Colonic mucosa (tissue), 4 donors: ENCODE measurements around the gene RIBC2. TPM values are rescaled to one million over a fixed set of nuclear protein-coding genes. Genes with fewer than 3 reads are reported as not detected.
A peak's percentile ranks its signal among the peaks of the same experiment; 100 is the strongest.

Experiments used
- DNase-seq: peaks from one replicate; pipeline ENCODE4 v3.0.0-alpha.2; 2020
- H3K27ac ChIP-seq: fragments of 200-600 bp; one replicate; pipeline ENCODE4 v1.8.0; 2021
- H3K27me3 ChIP-seq: fragments of 200-600 bp; one replicate; pipeline ENCODE4 v1.8.0; 2021
- H3K36me3 ChIP-seq: fragments of 200-600 bp; one replicate; pipeline ENCODE4 v1.8.0; 2021
- H3K4me1 ChIP-seq: fragments of 200-600 bp; one replicate; pipeline ENCODE4 v1.8.0; 2021; ENCODE audit warnings: mild to moderate bottlenecking
- H3K4me3 ChIP-seq: fragments of 200-600 bp; one replicate; pipeline ENCODE4 v1.8.0; 2021
- H3K9ac ChIP-seq, 2 donors: one replicate each; pipeline ENCODE4 v1.7.0; 2013; ENCODE audit warnings: control low read depth in 2 of 2, low read depth in 2 of 2, low read length in 2 of 2
- H3K9me3 ChIP-seq: fragments of 200-600 bp; one replicate; pipeline ENCODE4 v1.8.0; 2021
- intact Hi-C: fragments of 100-400 bp; cut with DNase I; formaldehyde crosslinking; loops from one replicate; pipeline ENCODE4 v1.14.1; 2022
- total RNA-seq, 2 donors: library from RNA; stranded (reverse); fragmentation: NEBNext Ultra II Directional in 1 of 2; extraction: Animal tissue kit (Norgen Biotek cat#: 25700) in 1 of 2; gene quantifications; one replicate each; pipeline ENCODE4 v1.2.1, GENCODE V29; 2021
- TF ChIP-seq, protein P1 (sequence below): fragments of 200-600 bp; IDR thresholded peaks from one replicate; pipeline ENCODE4 v1.8.0; 2022; ENCODE audit warnings: antibody characterized with exemption, mild to moderate bottlenecking
- donor health status: healthy.
- donor health status: DM: no; HTN: no; CAD: no.
- donor health status: DM: no; HTN: no; CAD: no.

The RIBC2 gene
- total RNA-seq, 2 donors from 2014 or later, result 0.85 to 6.7 TPM

DNA sequence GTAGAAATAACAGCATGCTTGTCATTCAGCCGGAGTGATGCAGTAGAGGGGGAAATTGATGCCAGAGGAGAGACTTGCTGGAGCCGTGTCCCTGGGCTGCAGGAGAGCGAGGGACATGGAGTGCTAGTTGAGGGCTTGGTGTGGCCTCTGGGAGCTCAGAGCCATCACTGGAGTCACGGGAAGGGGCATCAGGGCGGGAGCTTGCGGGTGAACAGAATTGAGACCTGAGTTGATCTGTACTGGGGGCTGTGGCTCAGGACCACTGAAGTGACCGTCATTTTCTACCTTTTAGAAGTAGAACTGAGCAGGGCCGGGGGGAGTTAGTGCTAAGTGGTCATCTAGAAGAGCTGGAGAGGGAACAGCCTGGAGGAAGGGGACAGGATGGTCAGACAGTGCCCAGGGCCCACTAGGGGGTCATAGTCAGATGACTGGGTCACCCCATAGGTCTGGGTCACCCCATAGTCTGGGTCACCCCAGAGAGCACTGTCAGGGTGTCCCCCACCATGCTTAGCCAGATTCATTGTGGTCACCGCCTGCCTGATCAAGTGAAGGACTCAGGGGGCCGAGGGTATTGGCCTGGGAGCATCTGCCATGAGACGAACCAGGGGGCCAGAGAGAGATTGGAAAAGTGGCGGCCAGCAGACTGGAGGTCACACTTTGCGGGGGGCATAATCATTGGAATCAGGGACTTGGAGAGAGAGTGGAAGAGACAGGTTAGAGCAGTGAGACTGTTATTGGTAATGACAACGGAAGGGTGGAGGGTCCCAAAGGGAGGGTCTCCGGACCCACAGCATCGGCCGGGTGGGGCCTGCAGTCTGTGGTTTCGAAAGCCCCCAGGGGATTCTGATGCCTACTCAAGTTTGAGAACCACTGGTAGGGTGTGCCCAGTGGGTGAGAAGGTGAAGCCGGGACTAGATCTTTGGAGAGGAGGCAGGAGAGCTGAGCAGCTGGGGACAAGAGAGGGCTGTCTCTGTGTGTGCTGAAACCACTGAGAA lies 15.2 kb downstream of the RIBC2 start:
- TF ChIP-seq, protein P1, sequence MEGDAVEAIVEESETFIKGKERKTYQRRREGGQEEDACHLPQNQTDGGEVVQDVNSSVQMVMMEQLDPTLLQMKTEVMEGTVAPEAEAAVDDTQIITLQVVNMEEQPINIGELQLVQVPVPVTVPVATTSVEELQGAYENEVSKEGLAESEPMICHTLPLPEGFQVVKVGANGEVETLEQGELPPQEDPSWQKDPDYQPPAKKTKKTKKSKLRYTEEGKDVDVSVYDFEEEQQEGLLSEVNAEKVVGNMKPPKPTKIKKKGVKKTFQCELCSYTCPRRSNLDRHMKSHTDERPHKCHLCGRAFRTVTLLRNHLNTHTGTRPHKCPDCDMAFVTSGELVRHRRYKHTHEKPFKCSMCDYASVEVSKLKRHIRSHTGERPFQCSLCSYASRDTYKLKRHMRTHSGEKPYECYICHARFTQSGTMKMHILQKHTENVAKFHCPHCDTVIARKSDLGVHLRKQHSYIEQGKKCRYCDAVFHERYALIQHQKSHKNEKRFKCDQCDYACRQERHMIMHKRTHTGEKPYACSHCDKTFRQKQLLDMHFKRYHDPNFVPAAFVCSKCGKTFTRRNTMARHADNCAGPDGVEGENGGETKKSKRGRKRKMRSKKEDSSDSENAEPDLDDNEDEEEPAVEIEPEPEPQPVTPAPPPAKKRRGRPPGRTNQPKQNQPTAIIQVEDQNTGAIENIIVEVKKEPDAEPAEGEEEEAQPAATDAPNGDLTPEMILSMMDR, result no peak
- H3K4me1 ChIP-seq, result no peaks in the 10 kb centered on the region
- no peaks in the 10 kb centered on the region for H3K9me3 ChIP-seq
- no peak for DNase-seq
- H3K4me3 ChIP-seq, result no peak overlapping the region
- H3K27me3 ChIP-seq, result no peaks in the 10 kb centered on the region
- no peak overlapping the region for H3K27ac ChIP-seq
- intact Hi-C loops, result no loop called here
- no peaks in the 10 kb centered on the region for H3K36me3 ChIP-seq
- H3K9ac ChIP-seq, result no peak overlapping the region

DNA sequence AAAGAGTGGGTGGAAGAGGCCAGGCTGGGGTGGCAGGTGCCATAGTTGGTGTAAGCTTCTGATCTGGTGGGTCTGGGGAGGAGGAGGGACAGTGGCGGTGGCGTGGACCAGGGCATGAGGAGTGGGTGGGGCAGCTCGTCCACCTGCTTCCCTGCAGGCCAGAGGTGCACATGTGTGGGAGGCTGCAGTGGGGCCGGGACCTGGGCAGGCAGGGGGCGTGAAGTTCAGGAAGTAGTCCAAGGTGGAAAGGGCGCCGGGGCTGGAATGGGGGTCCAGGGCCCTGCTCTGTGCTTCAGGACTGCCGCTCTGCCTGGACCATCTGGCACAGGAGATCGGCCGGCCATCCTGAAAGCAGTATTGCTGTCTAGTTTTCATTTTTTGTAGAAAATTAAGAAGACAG lies 15.9 kb downstream of the RIBC2 start:
- TF ChIP-seq, protein P1, result no peak

DNA sequence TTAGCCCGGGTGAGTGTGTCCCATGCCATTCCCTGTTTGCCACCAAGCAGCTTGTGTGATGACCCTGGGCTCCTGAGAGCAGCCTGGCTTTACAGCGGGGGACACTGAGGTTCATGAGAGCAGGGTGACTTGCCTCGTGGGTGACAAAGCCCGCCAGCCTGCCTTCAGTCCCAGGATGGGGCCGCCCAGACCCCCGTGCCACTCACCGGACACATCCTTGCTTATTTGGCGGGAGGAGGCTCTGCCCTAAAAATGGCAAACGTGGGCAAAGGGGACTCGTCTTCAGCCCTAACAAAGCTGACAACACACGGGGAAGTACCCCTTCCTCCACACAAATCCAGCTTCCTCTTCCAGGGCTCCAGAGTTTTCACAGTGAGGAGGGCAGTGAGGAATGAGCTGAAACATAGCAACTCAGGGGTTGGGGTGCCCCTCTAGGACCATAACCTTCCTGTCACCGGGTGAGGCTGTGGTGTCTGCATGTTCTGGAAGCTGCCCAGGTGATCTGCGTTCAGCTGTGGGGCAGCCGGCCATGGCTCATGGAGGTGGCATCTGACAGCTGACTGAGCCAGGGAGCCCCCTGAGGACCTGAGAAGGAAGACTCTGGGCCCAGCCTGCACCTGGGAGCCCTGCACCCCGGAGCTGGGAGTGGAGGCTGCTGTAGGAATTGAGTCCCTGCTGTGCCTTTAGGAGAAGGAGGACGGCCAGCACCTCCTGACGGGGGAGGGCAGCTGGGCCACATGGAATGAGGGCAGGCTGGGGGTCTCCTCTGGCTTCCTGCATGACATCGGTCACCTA lies 16.7 kb downstream of the RIBC2 start:
- H3K4me3 ChIP-seq, result no peak overlapping the region
- intact Hi-C loops, result no loop called here
- no peaks in the 10 kb centered on the region for H3K36me3 ChIP-seq
- H3K4me1 ChIP-seq, result no peaks in the 10 kb centered on the region
- no peaks in the 10 kb centered on the region for H3K9me3 ChIP-seq
- no peak overlapping the region for H3K9ac ChIP-seq
- TF ChIP-seq, protein P1, result no peak
- DNase-seq, result no peak
- H3K27me3 ChIP-seq, result no peaks in the 10 kb centered on the region
- no peak overlapping the region for H3K27ac ChIP-seq

More for the DNA sequence above, 15.9 kb downstream of the RIBC2 start:
- no peaks in the 10 kb centered on the region for H3K36me3 ChIP-seq
- DNase-seq, result no peak
- no peak overlapping the region for H3K9ac ChIP-seq
- no peaks in the 10 kb centered on the region for H3K27me3 ChIP-seq
- no peaks in the 10 kb centered on the region for H3K4me1 ChIP-seq
- H3K4me3 ChIP-seq, result no peak overlapping the region
- H3K9me3 ChIP-seq, result no peaks in the 10 kb centered on the region
- intact Hi-C loops, result no loop called here
- H3K27ac ChIP-seq, result no peak overlapping the region

DNA sequence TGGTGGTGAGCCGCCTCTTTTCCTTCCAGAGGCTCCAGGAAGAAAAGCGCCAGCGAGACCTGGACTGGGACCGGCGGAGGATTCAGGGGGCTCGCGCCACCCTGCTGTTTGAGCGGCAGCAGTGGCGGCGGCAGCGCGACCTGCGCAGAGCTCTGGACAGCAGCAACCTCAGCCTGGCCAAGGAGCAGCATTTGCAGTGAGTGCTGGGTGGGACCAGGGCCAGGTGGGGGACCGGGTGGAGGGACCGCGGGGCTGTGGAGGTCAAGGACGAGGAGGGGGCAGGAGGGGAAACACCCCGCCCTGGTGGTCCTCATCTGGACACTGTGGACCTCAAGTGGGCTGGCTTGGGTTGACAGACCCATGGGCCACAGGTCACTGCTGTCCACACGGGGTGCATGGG lies 17.4 kb downstream of the RIBC2 start:
- no peak overlapping the region for H3K9ac ChIP-seq
- H3K27me3 ChIP-seq, result no peaks in the 10 kb centered on the region
- no peaks in the 10 kb centered on the region for H3K9me3 ChIP-seq
- no peaks in the 10 kb centered on the region for H3K4me1 ChIP-seq
- H3K4me3 ChIP-seq, result no peak overlapping the region
- intact Hi-C loops, result no loop called here
- H3K27ac ChIP-seq, result no peak overlapping the region
- TF ChIP-seq, protein P1, result no peak
- H3K36me3 ChIP-seq, result no peaks in the 10 kb centered on the region
- DNase-seq, result no peak

DNA sequence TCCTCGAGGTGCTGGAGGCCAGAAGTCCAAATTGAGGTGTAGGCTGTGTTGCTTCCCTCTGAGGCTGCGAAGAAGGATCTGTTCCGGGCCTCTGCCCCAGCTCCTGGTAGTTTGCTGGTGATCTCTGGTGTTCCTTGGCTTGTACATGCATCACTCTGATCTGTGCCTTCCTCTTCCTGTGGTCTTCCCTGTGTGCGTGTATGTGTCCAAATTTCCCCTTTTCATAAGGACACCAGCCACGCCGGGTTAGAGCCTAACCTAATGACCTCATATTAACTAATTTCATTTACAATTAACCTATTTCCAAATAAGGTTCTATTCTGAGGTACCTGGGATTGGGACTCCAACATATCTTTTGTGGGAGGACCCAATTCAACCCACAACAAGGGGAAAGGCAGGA lies 21.5 kb downstream of the RIBC2 start:
- Histone ChIP-seq H3K9me3 (no peaks in the 10 kb centered on the region), H3K27ac (peak overlapping the region; percentile 53), H3K36me3 (no peaks in the 10 kb centered on the region), H3K4me1 (no peaks in the 10 kb centered on the region), H3K9ac (peak overlapping the region in 1 of 2 donors; percentile 57), H3K27me3 (no peaks in the 10 kb centered on the region), H3K4me3 (no peak overlapping the region)
- intact Hi-C loops, result loop anchor here (1.0 kb wide), 1 partner anchor 166 kb away; no protein-coding TSS in a partner anchor
- TF ChIP-seq, protein P1, result no peak
- no peak for DNase-seq
